Activated CD4-positive, alpha-beta T cell treated with anti-CD3 and anti-CD28 coated beads for 48 hours (primary cell): ENCODE data around the gene TMEM72.

ENCODE experiments used
- DNase-seq: peaks from one replicate; pipeline ENCODE4 v3.0.0-alpha.2; 2020

Gene TMEM72

DNA sequence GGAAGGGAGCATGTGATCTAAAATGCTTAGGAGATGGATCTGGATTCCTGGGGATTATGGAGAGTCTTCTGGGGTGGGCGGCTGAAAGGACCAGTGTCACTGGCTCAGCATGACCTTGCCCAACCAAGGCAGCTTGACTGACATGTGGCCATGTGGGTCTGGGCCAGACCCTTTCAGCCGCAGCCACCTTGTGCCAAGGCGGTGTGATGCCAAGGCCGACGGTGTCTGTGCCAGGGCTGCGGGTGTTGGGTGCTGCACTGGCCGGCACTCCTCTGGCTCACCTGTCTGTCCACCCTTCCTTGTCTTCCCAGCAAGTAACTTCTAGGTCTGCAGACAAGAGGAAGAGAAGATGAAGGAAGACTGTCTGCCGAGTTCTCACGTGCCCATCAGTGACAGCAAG is 58.7 kb downstream of the TMEM72 start:
- no peak for DNase-seq

DNA sequence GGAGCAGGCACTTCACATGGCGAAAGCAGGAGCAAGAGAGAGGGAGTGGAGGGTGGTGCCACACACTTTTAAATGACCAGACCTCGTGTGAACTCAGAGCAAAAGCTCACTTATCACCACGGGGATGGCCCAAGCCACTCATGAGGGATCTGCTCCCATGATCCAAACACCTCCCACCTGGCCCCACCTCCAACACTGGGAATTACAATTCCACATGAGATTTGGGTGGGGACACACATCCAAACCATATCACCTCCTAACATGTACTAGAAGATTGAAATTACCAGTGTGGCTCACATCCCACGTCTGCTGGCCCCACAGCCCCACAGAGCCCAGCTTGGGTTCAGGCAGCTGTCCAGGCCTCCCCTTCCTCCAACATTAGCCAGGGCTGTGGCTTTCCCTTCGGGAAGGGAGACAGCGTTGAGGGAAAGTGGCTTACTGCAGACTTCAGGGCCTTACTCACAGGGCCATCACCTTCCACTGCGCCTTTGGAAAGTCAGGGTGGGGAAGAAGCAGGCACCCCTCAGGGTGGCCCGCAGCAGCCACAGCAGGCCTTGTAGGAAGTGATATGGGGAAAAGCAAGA is 59.8 kb downstream of the TMEM72 start:
- no peak for DNase-seq

DNA sequence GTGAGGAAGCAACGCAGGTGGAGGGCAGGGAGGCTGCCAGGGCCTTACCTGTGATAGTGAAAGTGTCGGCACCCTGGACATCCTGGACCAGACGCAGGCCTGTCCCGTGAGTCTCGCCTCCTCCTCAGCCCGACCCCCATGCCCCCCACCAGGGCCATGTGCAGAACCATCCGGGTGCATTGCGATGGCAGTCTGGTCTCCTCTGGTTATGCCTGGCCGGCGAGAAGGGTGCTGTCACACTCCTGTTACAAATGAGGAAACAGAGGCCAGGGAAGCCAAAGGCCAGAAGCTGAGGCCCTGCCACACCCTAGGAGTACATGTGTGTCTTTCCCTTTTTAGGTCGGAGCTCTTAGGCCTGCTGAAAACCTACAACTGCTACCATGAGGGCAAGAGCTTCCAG is 60.3 kb downstream of the TMEM72 start:
- no peak for DNase-seq

DNA sequence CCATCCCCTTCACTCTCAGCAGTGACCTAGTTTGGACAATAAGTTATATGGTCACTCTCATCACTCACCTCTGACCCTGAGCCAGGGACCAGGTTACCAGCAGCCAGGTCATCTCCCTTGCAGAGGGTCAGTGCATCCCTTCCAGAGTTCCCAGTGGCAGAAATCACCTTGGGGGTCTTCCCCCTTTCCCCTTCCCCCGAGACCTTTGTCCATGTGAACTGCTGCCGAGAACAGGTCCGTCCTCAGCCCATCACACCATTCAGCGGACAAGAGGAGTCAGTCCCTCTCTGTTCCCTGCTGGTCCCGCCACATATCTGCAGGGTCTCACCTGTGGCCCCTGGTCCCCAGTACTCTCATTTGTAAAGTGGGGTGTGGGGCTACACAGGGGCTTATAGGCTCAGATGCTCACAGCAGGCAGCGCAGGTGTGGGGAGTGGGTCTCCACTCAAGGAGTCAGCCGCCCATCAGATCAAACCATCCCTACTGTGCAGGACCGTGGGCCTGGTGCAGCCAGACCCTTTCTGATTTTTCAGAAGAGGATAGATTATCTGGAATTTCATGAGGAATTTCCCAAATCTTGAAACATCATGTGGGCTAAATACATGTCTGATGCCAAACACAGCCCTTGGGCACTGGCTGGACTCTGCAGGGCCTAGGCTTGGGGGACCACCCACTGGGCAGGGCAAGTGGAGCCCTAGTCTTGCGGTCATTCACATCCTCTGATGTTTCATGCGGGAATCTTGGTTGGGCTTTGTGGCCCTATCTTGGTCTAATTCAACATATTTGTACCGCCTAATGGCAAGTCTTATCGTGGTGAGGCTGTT is 61.0 kb downstream of the TMEM72 start:
- DNase-seq: no peak

DNA sequence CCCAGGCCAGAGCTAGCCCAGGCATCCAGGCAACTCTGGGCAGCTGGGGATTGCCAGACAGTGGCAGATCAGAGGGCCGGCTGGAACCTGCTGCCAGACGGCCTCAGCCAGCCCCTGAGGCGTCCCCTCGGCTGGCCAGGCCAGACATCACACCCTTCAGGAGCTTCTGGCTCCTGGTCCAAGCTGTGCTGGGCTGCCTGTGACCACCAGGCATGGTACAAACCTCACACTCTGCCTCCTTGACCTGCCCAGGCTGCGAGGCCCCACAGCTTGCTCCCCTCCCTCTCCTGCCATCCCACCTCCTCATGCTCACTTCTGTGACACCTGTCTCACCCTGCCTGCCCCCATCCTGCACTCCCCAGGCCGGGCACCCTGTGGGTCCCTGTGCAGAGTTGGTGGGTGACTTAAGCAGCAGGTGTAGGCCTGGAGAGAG is 61.8 kb downstream of the TMEM72 start:
- no peak for DNase-seq

DNA sequence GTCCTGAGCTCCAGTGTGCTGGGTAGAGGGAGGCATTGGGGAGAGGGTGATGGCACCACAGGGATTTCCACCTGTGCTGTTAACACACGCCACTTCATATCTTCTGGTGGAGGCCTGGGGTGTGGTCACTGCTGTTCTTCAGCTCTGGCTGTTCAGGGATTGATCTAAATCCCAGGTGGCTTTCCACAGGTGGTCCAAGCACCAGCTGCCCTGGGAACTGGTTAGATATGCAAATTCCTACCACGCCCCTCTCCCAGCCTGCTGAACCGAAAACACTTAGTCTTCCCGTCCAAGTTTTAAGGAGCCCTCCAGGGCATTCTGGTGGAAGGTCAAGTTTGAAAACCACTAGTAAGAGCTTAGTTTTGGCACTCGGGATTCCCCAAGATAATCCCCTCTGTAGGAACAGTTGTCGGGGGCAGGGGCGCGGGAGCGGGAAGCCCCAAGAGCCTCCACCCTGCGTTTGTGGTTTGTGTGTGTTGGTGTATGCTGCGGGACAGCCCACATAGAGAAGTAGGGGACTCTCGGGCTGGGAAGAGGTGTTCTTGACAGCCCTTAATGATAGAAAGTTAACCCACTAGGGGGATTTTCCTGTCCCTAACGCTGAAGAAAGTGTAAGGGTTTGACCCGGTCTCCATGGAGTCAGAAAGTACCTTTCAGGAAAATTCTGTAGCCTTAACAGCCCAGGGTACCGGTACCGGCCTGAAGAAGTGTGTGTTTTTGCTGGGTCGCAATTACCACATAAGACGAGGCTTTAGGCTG is 62.4 kb downstream of the TMEM72 start:
- DNase-seq: no peak

DNA sequence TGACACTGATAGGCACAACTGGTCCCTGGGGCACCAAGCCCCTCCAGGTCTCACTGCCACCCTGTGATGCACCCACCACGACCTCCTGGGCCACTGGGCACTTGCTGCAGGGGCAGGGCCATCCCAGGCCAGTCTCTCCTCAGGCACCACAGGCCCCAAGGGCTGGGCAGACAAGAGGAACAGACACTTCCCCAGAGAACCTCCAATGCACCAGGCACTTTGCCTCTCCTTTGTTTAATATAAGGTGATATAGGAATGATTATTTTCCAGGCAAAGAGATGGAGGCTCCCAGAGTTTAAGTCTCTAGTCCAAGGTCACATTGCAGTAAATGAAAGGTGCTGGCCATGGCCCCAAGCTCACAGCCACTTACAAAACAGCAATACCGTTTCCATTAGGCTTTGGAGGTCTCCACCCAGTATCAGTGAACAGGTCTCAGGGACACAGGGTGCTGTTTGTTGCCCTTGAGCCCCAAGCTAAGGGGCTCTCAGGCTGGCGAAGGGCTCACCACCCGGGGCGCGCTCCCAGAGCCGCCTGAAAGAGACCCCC is 63.0 kb downstream of the TMEM72 start:
- DNase-seq: no peak

DNA sequence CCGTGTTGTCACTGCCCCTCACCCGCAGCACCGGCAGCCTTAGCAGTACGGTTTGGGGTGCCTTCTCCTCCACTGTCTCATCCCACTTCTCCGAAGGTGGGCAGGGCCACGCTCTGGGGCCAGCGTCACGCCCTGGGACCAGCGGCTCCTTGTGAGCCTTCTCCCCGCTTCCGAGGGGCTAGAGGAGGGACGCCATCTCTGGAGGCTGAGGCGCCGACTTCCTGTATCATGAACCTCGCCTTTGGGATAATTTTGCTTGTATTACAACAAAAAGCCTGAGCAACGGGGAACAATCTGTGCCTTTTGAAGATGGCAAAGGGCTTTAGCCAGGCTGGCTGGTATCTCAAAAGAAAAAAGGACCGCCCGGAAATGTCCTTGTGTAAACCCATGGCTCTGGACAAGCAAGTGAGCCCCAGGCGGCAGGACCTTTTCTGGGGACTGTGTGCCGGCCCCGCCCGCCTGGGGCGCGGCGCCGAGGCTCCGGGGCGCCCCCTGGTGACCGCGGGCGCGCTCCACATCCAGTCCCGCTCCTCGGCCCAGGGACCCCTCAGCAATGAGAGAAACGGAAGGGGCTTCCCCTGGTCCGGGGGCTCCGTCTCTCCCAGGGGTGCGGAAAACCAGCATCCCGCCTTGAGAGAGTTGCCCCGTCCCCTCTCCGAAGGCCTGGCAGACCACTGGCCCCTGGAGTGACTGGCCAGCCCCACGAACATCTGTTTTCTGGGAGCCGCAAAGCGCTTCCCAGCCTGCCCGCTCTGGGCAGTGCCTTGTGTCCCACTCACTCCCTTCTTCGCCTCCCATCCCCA is 63.7 kb downstream of the TMEM72 start:
- peak; percentile 73 for DNase-seq

DNA sequence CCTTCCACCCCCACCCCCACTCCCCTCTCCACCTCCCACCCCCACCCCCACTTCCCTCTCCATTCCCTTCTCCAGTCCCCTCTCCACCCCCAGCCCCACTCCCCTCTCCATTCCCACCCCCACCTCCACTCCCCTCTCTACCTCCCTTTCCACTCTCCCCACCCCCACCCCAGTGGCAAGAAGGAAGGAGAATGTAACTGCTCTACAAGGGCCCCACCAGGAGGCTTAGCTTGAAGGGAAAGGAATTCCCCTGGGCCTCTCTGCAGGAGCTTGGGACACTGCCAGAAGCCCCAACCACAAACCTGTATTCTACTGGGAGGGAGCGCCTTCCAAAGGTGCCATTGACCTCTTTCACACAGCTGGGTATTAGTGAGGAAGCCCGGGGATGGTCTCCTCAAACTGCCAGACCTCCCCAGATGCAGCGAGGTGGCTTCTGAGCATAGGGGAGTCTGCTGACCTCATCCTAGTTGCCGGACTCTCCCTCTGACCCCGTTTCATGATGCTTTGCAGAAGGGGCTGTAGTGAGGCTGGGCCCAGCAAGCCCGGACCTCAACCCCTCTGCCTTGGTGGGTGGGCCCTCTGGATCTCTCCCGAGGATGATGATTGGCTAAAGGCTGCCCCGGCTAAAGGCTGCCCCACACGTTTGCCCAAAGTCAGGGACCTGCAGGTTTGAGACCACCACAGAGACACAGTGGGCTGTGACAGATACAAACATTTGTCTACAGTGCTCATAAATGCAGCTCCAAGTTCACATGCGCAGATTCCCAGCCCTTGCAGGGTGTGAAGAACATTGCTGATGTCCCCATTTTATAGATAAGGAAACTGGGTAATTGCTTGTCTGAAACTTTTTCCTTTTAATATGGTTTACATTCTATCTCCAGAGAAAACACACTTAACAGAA is 64.5 kb downstream of the TMEM72 start:
- DNase-seq: no peak

DNA sequence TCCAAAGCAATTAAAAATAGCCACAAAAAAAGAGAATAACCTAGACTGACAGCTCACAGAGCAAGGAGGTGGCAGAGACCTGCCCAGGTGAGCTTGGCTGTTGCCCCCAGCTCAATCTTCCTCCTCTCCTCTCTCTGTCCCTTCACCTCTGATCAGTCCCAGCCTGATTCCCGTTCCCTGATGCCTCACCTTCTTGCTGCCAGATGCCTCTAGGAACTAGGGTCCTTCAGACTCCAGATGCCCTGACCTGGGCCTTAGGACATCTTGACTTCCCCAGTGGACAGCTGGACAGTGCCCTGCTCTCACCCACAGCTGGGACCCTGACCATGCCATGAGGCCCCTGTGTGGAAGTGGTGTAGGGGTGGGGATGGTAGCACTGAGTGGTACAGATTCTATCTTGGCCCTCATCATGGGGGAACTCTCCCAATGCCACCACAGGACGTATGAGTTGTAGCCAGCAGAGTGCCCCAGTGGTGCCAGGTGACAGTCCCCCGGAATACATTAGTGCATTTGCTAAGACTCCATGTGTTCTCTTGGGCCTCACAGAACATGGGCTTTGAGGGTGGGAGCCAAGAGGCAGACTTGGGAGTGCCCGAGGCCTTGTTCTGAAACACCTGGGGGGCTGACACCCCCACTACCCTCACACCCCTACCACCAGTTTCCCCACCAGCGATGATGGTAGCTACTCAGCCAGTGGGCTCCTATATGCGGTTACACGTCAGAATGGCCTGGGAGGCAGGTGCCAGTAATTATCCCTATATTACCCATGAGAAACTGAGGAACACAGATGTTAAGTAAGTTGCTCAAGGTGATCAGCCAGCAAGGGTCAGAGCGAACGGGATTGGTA is 65.4 kb downstream of the TMEM72 start:
- DNase-seq: no peak

DNA sequence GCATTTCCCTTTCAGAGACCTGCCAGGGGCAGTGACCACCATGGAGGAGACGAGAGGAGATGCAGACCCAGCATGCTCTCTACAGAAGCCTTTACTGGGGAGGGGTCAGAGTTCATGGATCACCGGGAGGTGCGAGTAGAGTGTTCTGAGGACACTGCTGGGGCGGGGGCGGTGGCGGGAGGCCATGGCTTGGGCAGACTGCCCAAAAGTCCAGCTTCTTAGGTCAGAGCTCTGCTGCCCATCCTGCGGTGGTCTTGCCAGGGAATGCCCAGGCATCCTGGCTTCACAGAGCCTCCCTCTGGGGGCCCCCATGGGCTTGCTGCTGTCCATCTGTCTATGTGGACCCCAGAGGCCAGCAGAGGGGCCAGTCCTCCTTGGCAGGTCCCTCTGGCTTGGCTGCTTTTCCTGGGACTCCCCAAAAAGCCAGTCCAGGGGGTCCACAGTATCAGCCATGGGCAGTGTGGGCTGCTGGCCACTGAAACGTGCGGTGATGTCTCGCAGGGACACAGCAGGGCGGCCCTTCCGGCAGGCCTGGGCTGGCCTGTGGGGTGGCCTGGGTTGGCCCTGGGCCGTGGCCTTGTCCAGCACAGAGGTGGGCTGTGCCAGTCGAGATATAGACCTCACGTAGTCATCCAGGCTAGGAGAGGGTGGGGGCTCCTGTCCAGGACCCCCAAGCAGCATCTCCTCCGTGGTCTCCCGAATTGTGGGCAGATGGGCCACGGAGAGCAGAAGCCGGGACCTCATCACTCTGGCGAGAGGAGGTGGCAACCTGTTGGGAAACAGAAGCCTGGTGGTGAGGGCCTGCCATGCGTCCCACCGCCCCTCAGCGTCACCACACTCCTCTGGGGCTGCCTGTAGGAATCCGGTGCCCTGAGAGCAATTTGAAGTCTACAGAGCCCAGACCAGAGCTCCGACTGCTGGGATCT is 66.4 kb downstream of the TMEM72 start:
- no peak for DNase-seq

DNA sequence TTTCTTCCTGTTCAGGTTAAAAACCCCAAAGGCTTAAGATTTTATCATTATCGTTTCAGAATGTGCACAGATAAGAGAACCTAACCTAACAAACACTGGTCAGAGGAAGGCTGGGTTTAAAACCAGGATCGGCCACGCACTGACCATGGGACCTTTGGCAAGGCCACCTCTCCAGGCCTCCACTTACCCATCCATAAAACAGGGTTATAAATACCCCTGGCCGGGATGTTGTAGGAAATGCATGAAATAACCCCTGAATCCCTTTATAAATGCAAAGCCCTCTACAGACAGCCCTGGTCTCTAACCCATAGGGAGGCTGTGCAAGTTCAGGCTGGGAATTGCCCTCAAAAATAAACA is 67.1 kb downstream of the TMEM72 start:
- no peak for DNase-seq

DNA sequence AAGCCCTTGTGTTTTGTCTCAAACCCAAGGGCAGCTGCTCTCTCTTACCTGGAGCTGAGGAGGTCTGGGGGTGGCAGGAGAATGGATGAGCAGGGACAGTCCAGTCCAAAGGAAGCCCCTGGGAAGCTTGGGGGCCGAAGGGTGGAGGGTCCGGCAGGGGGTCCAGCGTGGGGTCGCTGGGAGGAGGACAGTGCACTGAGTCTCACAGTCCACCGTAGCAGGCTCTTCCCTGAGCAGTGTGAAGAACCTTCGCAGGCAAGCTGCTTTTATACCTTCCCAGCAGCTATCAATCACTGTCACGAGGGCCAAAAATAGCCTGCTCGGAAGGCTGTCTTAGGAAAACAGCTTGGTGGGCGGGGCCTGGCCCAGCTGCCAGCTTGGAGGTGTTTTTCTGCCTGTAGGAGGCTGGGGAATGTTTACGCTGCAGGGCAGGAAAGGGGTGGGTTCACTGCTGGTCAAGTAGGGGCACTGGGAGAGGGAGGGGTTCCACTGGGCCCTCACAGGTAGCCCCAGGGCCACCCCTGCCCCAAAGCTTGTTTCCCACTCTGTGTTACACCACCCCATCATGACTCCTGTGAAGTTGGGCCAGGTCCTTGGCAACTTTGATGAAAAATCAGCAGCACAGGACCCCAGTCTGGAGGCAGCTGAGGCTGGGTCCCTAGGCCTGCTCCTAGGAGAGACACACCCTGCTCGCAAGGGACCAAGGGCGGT is 67.6 kb downstream of the TMEM72 start, which contains the start of gene DEPP1:
Gene DEPP1 (minus strand): TSS at position 240 of the 711 bp plus-strand sequence. CDS start 779 bp downstream, outside the sequence.
- peak; percentile 38 for DNase-seq

DNA sequence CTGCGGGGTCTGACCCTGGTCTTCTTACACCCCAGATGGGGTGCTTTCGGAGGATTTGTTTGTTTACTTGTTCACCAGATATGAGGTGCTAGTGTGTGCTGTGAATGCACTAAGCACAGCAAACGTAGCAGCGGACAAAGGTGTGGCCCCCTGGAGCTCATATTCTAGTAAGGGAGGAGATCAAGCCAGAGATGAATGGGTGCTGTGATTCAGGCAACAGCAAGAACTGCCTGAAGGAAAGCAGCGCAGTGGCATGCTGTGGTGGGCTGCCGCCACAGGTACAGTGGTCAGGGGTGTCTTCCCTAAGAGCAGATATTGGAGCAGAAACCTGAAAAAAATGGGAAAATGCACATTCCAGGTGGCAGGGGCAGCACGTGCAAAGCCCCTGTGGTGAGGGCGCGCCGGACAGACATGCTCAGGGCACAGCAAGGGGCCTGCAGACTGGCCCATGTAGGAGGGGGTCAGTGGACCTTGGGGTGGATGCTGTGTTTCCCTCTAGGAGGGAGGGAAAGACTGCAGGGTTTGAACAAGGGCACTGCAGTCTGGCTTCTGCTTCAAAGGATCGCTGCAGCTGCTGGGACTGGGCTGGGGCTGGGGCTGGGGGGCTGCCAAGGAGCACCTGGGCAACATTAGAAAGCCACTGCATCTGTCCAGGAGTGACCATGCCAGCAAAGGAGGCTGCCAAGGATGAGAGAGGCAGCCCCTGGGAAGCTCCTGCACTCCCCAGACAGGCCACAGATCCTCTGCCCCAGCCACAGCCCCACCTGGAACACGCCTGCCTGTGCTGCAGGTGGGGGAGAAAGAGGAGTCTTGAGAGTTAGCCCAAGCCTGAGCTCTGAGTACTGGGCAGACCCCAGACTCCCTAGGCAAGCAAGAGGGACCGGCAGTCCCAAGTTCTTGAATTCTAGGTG is 68.4 kb downstream of the TMEM72 start:
- no peak for DNase-seq

DNA sequence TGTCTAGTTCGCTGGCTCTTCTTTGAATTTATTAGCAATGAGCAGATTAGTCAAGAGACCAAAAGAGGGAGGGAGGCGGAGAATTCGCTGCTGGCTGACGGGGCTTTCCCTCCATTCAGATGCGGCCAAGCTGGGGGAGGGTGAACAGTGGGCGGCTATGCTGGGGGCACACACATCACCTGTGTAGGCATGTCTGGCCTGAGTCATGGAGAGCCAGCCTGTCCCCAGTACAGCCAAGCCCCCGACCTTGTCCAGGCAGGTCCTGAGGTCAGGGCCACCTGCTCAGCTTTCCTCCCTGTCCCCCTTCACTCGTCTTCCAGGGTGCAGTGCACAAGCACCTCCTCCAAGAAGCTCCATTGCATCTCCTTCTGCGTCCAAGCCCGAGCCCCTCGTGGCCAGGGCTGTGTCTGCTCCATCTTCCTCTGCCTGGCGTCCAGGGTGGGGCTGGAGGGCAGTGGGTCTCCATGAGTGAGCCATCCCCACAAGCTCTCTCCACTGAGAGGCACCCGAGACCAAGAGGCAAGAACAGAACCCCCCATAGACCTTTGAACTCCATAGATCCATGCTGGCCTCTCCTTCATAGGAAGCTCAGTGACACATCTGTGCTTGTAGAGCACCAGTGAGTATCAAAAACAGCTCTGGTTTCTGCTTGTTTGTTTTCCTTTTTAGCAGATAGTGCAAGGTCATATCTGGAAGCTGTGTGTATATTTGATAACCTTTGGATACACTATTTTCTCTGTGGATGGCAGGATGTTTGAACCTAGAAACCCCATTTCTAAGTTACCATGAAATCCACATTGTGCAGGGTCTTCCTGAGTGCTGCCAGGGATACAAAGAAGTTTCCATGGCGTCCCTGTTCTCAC is 69.4 kb downstream of the TMEM72 start:
- no peak for DNase-seq
